Calu3 (cell line): ENCODE measurements around the gene ZCCHC8. TPM values are rescaled to one million over a fixed set of nuclear protein-coding genes. Genes with fewer than 3 reads are reported as not detected.

ENCODE experiments used
- Bru-seq: library from RNA; stranded (reverse); fragments of 400-500 nt; gene quantifications from one replicate; lab custom pipeline; 2021; lab: Mats Ljungman, UMichigan
- BruChase-seq, 2 experiments: library from RNA; stranded (reverse); fragments of 400-500 nt; gene quantifications; one replicate each; lab custom pipeline; 2021; lab: Mats Ljungman, UMichigan
- BruUV-seq: library from RNA; stranded (reverse); fragments of 400-500 nt; replicated peaks from 2 replicates; lab custom pipeline; 2021; lab: Mats Ljungman, UMichigan
- CTCF ChIA-PET: fragments of 300-600 bp; sonication (Branson Sonifier 250); formaldehyde crosslinking; loops from one replicate; lab custom pipeline; 2022; ENCODE audit warnings: antibody characterized with exemption; lab: Charles Lee
- DNase-seq: peaks from one replicate; pipeline ENCODE4 v3.0.0; 2022
- H3K27ac Mint-ChIP-seq: one replicate; pipeline ENCODE4 v1.8.0; 2022; ENCODE audit warnings: mixed read lengths; ENCODE audit not compliant: unreplicated experiment
- H3K27me3 Mint-ChIP-seq: one replicate; pipeline ENCODE4 v1.8.0; 2022; ENCODE audit warnings: mixed read lengths; ENCODE audit not compliant: unreplicated experiment
- H3K36me3 Mint-ChIP-seq: one replicate; pipeline ENCODE4 v1.8.0; 2022; ENCODE audit warnings: mild to moderate bottlenecking, moderate library complexity, mixed read lengths; ENCODE audit not compliant: insufficient read depth, unreplicated experiment
- H3K4me1 Mint-ChIP-seq: one replicate; pipeline ENCODE4 v1.8.0; 2022; ENCODE audit warnings: mild to moderate bottlenecking, low read depth, mixed read lengths; ENCODE audit not compliant: unreplicated experiment
- H3K4me3 Mint-ChIP-seq: one replicate; pipeline ENCODE4 v1.8.0; 2022; ENCODE audit warnings: mild to moderate bottlenecking, low read depth, moderate library complexity, mixed read lengths; ENCODE audit not compliant: unreplicated experiment
- H3K9me3 Mint-ChIP-seq: one replicate; pipeline ENCODE4 v1.8.0; 2022; ENCODE audit warnings: low read depth, mixed read lengths; ENCODE audit not compliant: unreplicated experiment
- CTCF ChIP-seq: fragments of 200-600 bp; IDR thresholded peaks from one replicate; pipeline ENCODE4 v1.8.0; 2022; ENCODE audit warnings: antibody characterized with exemption; ENCODE audit not compliant: unreplicated experiment
- intact Hi-C: fragments of 100-400 bp; cut with micrococcal nuclease; formaldehyde crosslinking; loops from one replicate; pipeline ENCODE4 v1.10.0; 2022; ENCODE audit not compliant: unreplicated experiment
- long read RNA-seq: library from polyadenylated mRNA; stranded (forward); transcript quantifications from one replicate; pipeline ENCODE4 v2.0.0, GENCODE V29; 2022
- total RNA-seq: library from RNA; stranded (reverse); gene quantifications from 2 replicates; pipeline ENCODE4 v1.2.3, GENCODE V29; 2022

ZCCHC8 gene
- total RNA-seq (46.6 and 46.8 TPM in 2 replicates), Bru-seq, nascent RNA (percentile 87 among the genes with signal in this experiment), BruChase-seq, experiment 1, labeled RNA remaining after a 6-hour chase (percentile 89 among the genes with signal in this experiment), BruChase-seq, experiment 2, labeled RNA remaining after a 2-hour chase (percentile 93 among the genes with signal in this experiment)
- long read RNA-seq, transcript ZCCHC8-210 (14 exons, 2,955 nt): major isoform, 21 of 26 reads
- long read RNA-seq, partial matches to known transcripts: 2 of 26 reads
- long read RNA-seq, other reads (novel, unspliced or antisense): 3 of 26 reads

- CTCF ChIA-PET: interaction anchor here (0.6 to 2.3 kb wide), 7 partner anchors 29 to 379 kb away, joined by 3 to 13 read pairs (median 4); partner anchors contain the start of genes B3GNT4 and DIABLO
- peak within 1 kb of the TSS; percentile 69 for H3K27ac Mint-ChIP-seq
- H3K27me3 Mint-ChIP-seq: no peaks in the 10 kb centered on the region
Measured at GRCh38 chr12:122500685-122501488, at the start of gene ZCCHC8. ZCCHC8 (minus strand) TSS chr12:122500932; CDS start chr12:122500840, 92 bp downstream.

GRCh38 chr12:122547330-122547729 lies 46.6 kb upstream of the ZCCHC8 start:
- peaks cover 42% of the 10 kb centered on the region for H3K36me3 Mint-ChIP-seq
- H3K4me3 Mint-ChIP-seq: no peak overlapping the region
- no TSS peak for BruUV-seq
- intact Hi-C loops: no loop called here
- H3K27me3 Mint-ChIP-seq: no peaks in the 10 kb centered on the region
- CTCF ChIA-PET: interaction anchor here (1.5 kb wide), 1 partner anchor 41 kb away, joined by 3 read pairs; no protein-coding TSS in a partner anchor
- DNase-seq: no peak
- TF ChIP-seq CTCF: no peak
- no peak overlapping the region for H3K27ac Mint-ChIP-seq
- H3K9me3 Mint-ChIP-seq: no peaks in the 10 kb centered on the region
- no peaks in the 10 kb centered on the region for H3K4me1 Mint-ChIP-seq

More at GRCh38 chr12:122500685-122501488, at the start of gene ZCCHC8:
- TSS peak; percentile 83 for BruUV-seq
- Mint-ChIP-seq H3K36me3 (peaks cover 70% of the 10 kb centered on the region), H3K4me1 (peaks cover 16% of the 10 kb centered on the region), H3K9me3 (no peaks in the 10 kb centered on the region), H3K4me3 (peak within 1 kb of the TSS; percentile 94)
- intact Hi-C loops: no loop called here
- no peak for TF ChIP-seq CTCF
- DNase-seq: peak; percentile 98

GRCh38 chr12:122545855-122546254 lies 45.1 kb upstream of the ZCCHC8 start:
- Mint-ChIP-seq H3K36me3 (peaks cover 44% of the 10 kb centered on the region), H3K9me3 (no peaks in the 10 kb centered on the region)

More at GRCh38 chr12:122545855-122546254, 45.1 kb upstream of the ZCCHC8 start:
- TF ChIP-seq CTCF: no peak
- CTCF ChIA-PET: no interaction called here
- Mint-ChIP-seq H3K27ac (no peak overlapping the region), H3K4me1 (no peaks in the 10 kb centered on the region), H3K27me3 (no peaks in the 10 kb centered on the region), H3K4me3 (no peak overlapping the region)
- DNase-seq: no peak
- BruUV-seq: no TSS peak
- intact Hi-C loops: no loop called here
